ENCODE data around the gene SH3BP4. TPM values are rescaled to one million over a fixed set of nuclear protein-coding genes. Genes with fewer than 3 reads are reported as not detected.

The SH3BP4 gene
- total and polyA plus RNA-seq, 4 donors, result 4.1 to 18.4 (median 12.2) TPM

DNA sequence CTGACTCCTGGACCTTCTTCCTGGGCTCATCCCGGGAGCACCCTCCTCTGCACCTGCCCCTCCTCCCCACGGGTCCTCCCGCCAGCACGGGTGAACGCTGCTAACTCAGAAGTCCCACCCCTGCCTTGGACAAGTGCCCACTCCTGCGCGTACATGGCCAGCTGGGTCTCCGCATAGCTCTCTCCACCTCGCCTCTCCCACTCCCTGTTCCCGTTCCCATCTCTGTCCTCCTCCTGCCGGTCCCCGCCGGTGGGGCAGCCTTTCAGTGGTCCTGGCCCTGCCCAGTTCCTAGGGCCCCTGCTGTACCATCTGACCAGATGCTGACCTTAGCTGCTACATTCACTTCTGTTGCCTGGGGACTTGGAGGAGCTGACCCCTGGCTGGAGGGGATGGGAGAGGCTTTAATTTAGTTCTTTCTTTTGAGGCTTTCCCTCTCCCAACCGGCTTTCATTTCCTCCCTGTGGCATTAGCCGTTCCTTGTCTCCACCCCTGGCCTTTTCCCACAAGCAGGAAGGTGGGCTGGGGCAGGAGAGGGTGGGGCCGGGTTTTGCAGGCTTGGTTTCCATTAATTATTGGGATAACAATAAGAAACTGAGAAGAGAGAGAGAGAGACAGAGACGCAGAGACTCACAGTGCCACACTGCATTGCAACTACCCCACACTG lies 136.1 kb downstream of the SH3BP4 start:
- 57% methylated on average over 17 of the region's 17 CpGs for WGBS
- peaks cover 0 to 7% (median 3%) of the 10 kb centered on the region in 4 donors for H3K4me1 ChIP-seq (ENCODE audit: control insufficient read depth in 4 of 4, insufficient read depth in 4 of 4, low read length in 3 of 4)
- H3K9me3 ChIP-seq (ENCODE audit: control insufficient read depth in 4 of 4, low read length in 3 of 4), result peaks cover 0 to 1% (median 0%) of the 10 kb centered on the region in 4 donors
- H3K9ac ChIP-seq (ENCODE audit: low read depth in 1 of 2, low read length in 2 of 2), result no peak overlapping the region
- DNase-seq (ENCODE audit: low spot score), result no peak
- TF ChIP-seq, protein P1, sequence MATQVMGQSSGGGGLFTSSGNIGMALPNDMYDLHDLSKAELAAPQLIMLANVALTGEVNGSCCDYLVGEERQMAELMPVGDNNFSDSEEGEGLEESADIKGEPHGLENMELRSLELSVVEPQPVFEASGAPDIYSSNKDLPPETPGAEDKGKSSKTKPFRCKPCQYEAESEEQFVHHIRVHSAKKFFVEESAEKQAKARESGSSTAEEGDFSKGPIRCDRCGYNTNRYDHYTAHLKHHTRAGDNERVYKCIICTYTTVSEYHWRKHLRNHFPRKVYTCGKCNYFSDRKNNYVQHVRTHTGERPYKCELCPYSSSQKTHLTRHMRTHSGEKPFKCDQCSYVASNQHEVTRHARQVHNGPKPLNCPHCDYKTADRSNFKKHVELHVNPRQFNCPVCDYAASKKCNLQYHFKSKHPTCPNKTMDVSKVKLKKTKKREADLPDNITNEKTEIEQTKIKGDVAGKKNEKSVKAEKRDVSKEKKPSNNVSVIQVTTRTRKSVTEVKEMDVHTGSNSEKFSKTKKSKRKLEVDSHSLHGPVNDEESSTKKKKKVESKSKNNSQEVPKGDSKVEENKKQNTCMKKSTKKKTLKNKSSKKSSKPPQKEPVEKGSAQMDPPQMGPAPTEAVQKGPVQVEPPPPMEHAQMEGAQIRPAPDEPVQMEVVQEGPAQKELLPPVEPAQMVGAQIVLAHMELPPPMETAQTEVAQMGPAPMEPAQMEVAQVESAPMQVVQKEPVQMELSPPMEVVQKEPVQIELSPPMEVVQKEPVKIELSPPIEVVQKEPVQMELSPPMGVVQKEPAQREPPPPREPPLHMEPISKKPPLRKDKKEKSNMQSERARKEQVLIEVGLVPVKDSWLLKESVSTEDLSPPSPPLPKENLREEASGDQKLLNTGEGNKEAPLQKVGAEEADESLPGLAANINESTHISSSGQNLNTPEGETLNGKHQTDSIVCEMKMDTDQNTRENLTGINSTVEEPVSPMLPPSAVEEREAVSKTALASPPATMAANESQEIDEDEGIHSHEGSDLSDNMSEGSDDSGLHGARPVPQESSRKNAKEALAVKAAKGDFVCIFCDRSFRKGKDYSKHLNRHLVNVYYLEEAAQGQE (IDR thresholded peaks at IDR 0.05), result no peak
- TF ChIP-seq EGR1 (IDR thresholded peaks at IDR 0.05; ENCODE audit: low read depth in 2 of 2) (no peak), SP1 (IDR thresholded peaks at IDR 0.05) (no peak), RAD21 (IDR thresholded peaks at IDR 0.05) (no peak)
- TF ChIP-seq, protein P2, sequence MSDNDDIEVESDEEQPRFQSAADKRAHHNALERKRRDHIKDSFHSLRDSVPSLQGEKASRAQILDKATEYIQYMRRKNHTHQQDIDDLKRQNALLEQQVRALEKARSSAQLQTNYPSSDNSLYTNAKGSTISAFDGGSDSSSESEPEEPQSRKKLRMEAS (IDR thresholded peaks at IDR 0.05), result no peak
- TF ChIP-seq, protein P3, sequence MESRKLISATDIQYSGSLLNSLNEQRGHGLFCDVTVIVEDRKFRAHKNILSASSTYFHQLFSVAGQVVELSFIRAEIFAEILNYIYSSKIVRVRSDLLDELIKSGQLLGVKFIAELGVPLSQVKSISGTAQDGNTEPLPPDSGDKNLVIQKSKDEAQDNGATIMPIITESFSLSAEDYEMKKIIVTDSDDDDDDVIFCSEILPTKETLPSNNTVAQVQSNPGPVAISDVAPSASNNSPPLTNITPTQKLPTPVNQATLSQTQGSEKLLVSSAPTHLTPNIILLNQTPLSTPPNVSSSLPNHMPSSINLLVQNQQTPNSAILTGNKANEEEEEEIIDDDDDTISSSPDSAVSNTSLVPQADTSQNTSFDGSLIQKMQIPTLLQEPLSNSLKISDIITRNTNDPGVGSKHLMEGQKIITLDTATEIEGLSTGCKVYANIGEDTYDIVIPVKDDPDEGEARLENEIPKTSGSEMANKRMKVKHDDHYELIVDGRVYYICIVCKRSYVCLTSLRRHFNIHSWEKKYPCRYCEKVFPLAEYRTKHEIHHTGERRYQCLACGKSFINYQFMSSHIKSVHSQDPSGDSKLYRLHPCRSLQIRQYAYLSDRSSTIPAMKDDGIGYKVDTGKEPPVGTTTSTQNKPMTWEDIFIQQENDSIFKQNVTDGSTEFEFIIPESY (IDR thresholded peaks at IDR 0.05), result no peak
- H3K4me3 ChIP-seq (ENCODE audit: low read depth in 1 of 3, low read length in 3 of 3), result no peak overlapping the region
- no peak overlapping the region for H3K27ac ChIP-seq (ENCODE audit: low read depth in 1 of 2, low read length in 2 of 2)
- H3K27me3 ChIP-seq (ENCODE audit: control insufficient read depth in 4 of 4, insufficient read depth in 4 of 4, low read length in 3 of 4), result no peaks in the 10 kb centered on the region
- no peaks in the 10 kb centered on the region for H3K36me3 ChIP-seq (ENCODE audit: control insufficient read depth in 4 of 4, insufficient read depth in 3 of 4, low read depth in 1 of 4, low read length in 3 of 4)

DNA sequence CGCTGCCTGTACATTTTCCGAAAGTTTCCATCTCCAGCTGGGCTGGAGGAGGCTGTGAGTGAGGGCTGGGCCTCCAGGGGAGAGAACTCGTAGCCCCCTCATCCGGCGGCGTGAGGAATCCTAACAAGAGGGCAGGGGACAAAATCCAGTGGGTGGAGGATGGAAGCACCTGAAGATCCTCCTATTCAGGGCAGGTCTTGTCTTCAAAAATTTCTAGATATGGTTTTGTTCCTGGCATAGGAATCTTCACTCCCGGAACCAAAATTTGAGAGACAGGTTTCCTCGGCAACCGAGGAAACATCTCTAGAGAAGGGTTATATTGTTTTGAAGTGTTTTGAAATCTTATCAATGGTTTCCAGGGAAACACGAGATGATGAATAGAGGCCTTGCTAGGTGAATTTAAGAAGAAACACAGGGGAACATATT lies 136.7 kb downstream of the SH3BP4 start:
- Histone ChIP-seq H3K36me3 (ENCODE audit: control insufficient read depth in 4 of 4, insufficient read depth in 3 of 4, low read depth in 1 of 4, low read length in 3 of 4) (no peaks in the 10 kb centered on the region), H3K4me1 (ENCODE audit: control insufficient read depth in 4 of 4, insufficient read depth in 4 of 4, low read length in 3 of 4) (peaks cover 0 to 8% (median 3%) of the 10 kb centered on the region in 4 donors), H3K9me3 (ENCODE audit: control insufficient read depth in 4 of 4, low read length in 3 of 4) (peaks cover 0 to 1% (median 0%) of the 10 kb centered on the region in 4 donors), H3K27ac (ENCODE audit: low read depth in 1 of 2, low read length in 2 of 2) (no peak overlapping the region), H3K9ac (ENCODE audit: low read depth in 1 of 2, low read length in 2 of 2) (no peak overlapping the region), H3K27me3 (ENCODE audit: control insufficient read depth in 4 of 4, insufficient read depth in 4 of 4, low read length in 3 of 4) (no peaks in the 10 kb centered on the region), H3K4me3 (ENCODE audit: low read depth in 1 of 3, low read length in 3 of 3) (no peak overlapping the region)
- 79% methylated on average over 10 of the region's 10 CpGs for WGBS
- DNase-seq (ENCODE audit: low spot score), result no peak
- TF ChIP-seq HNF4A (conservative IDR thresholded peaks at IDR 0.05) (no peak), JUND (IDR thresholded peaks at IDR 0.05) (no peak), HNF4G (IDR thresholded peaks at IDR 0.05) (no peak), RAD21 (IDR thresholded peaks at IDR 0.05) (no peak), FOXA1 (IDR thresholded peaks at IDR 0.05) (no peak), RXRA (IDR thresholded peaks at IDR 0.05) (no peak), SP1 (IDR thresholded peaks at IDR 0.05) (no peak), TAF1 (conservative IDR thresholded peaks at IDR 0.05) (no peak), EGR1 (IDR thresholded peaks at IDR 0.05; ENCODE audit: low read depth in 2 of 2) (no peak), YY1 (IDR thresholded peaks at IDR 0.05) (no peak), GABPA (IDR thresholded peaks at IDR 0.05 in 1 of 2, conservative IDR thresholded peaks at IDR 0.05 in 1 of 2) (no peak), NR2F2 (IDR thresholded peaks at IDR 0.05) (no peak), FOXA2 (IDR thresholded peaks at IDR 0.05) (no peak)
- TF ChIP-seq, protein P2 (IDR thresholded peaks at IDR 0.05), result no peak
- TF ChIP-seq, protein P3 (IDR thresholded peaks at IDR 0.05), result no peak
- TF ChIP-seq, protein P1 (IDR thresholded peaks at IDR 0.05), result no peak
- TF ChIP-seq, protein P4, sequence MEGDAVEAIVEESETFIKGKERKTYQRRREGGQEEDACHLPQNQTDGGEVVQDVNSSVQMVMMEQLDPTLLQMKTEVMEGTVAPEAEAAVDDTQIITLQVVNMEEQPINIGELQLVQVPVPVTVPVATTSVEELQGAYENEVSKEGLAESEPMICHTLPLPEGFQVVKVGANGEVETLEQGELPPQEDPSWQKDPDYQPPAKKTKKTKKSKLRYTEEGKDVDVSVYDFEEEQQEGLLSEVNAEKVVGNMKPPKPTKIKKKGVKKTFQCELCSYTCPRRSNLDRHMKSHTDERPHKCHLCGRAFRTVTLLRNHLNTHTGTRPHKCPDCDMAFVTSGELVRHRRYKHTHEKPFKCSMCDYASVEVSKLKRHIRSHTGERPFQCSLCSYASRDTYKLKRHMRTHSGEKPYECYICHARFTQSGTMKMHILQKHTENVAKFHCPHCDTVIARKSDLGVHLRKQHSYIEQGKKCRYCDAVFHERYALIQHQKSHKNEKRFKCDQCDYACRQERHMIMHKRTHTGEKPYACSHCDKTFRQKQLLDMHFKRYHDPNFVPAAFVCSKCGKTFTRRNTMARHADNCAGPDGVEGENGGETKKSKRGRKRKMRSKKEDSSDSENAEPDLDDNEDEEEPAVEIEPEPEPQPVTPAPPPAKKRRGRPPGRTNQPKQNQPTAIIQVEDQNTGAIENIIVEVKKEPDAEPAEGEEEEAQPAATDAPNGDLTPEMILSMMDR (IDR thresholded peaks at IDR 0.05; ENCODE audit: low read depth, low read length, missing input control), result no peak
